ENCODE data around the gene PC. TPM values are rescaled to one million over a fixed set of nuclear protein-coding genes. Genes with fewer than 3 reads are reported as not detected.
"Not testable (repeated sequence)": the region's sequence is repeated elsewhere in the genome, so short reads cannot be mapped to it uniquely, and the experiment has no call there.

Gene PC
- total RNA-seq, 2 donors from 2014 or later = 9.1 to 12.7 TPM

GRCh38 chr11:66844496-66845142 is 113.6 kb downstream of the PC start:
- no peaks in the 10 kb centered on the region for H3K9me3 Mint-ChIP-seq

GRCh38 chr11:66843776-66844495 is 114.2 kb downstream of the PC start:
- no peaks in the 10 kb centered on the region for H3K27me3 Mint-ChIP-seq (ENCODE audit: low read depth)
- H3K9me3 Mint-ChIP-seq = no peaks in the 10 kb centered on the region
- H3K4me1 Mint-ChIP-seq (ENCODE audit: low read depth) = peaks cover 52% of the 10 kb centered on the region
- H3K36me3 Mint-ChIP-seq (ENCODE audit: insufficient read depth in 2 of 2) = peaks cover 7 to 8% of the 10 kb centered on the region in 2 donors
- peak overlapping the region; percentile 96 for H3K27ac Mint-ChIP-seq
- no peak for DNase-seq
- peak overlapping the region; percentile 93 to 96 for H3K4me3 Mint-ChIP-seq
- ATAC-seq (replicated peaks in 1 of 2) = no peak

More at GRCh38 chr11:66844496-66845142, 113.6 kb downstream of the PC start:
- H3K4me1 Mint-ChIP-seq (ENCODE audit: low read depth) = peaks cover 45% of the 10 kb centered on the region
- H3K27ac Mint-ChIP-seq = peak overlapping the region; percentile 96
- H3K27me3 Mint-ChIP-seq (ENCODE audit: low read depth) = no peaks in the 10 kb centered on the region
- peak overlapping the region; percentile 93 to 96 for H3K4me3 Mint-ChIP-seq
- ATAC-seq (replicated peaks in 1 of 2) (no peak), DNase-seq (no peak)
- H3K36me3 Mint-ChIP-seq (ENCODE audit: insufficient read depth in 2 of 2) = peaks cover 7 to 8% of the 10 kb centered on the region in 2 donors

GRCh38 chr11:66842896-66843775 is 115.0 kb downstream of the PC start, which contains the start of gene RCE1:
RCE1 (plus strand) TSS chr11:66843441; CDS start chr11:66843456, 15 bp downstream.
- Mint-ChIP-seq H3K4me1 (ENCODE audit: low read depth) (peaks cover 53% of the 10 kb centered on the region), H3K27me3 (ENCODE audit: low read depth) (no peaks in the 10 kb centered on the region), H3K36me3 (ENCODE audit: insufficient read depth in 2 of 2) (peaks cover 7 to 8% of the 10 kb centered on the region in 2 donors)

GRCh38 chr11:66842501-66842895 is 115.7 kb downstream of the PC start:
- DNase-seq = no peak
- Mint-ChIP-seq H3K27ac (peak overlapping the region; percentile 71), H3K36me3 (ENCODE audit: insufficient read depth in 2 of 2) (peaks cover 7 to 8% of the 10 kb centered on the region in 2 donors), H3K4me1 (ENCODE audit: low read depth) (peaks cover 53% of the 10 kb centered on the region), H3K9me3 (no peaks in the 10 kb centered on the region), H3K27me3 (ENCODE audit: low read depth) (no peaks in the 10 kb centered on the region), H3K4me3 (peak overlapping the region; percentile 93 to 96)
- ATAC-seq (replicated peaks in 1 of 2) = no peak

More at GRCh38 chr11:66842896-66843775, 115.0 kb downstream of the PC start, which contains the start of gene RCE1:
- ATAC-seq (replicated peaks in 1 of 2) = peak; percentile 94 to 95
- Mint-ChIP-seq H3K4me3 (peak within 1 kb of the TSS; percentile 93 to 96), H3K27ac (peak within 1 kb of the TSS; percentile 96), H3K9me3 (no peaks in the 10 kb centered on the region)
- DNase-seq = peak; percentile 92 to 95

GRCh38 chr11:66841861-66842260 is 116.3 kb downstream of the PC start:
- peaks cover 7 to 8% of the 10 kb centered on the region in 2 donors for H3K36me3 Mint-ChIP-seq (ENCODE audit: insufficient read depth in 2 of 2)
- H3K27ac Mint-ChIP-seq = peak overlapping the region; percentile 71
- ATAC-seq (replicated peaks in 1 of 2) = no peak

GRCh38 chr11:66840317-66841091 is 117.7 kb downstream of the PC start:
- no peak for DNase-seq
- Mint-ChIP-seq H3K4me3 (peak overlapping the region; percentile 56 to 96), H3K36me3 (ENCODE audit: insufficient read depth in 2 of 2) (peaks cover 7 to 8% of the 10 kb centered on the region in 2 donors), H3K27me3 (ENCODE audit: low read depth) (no peaks in the 10 kb centered on the region), H3K4me1 (ENCODE audit: low read depth) (peaks cover 53% of the 10 kb centered on the region), H3K27ac (peak overlapping the region; percentile 71), H3K9me3 (no peaks in the 10 kb centered on the region)
- ATAC-seq (replicated peaks in 1 of 2) = no peak

More at GRCh38 chr11:66841861-66842260, 116.3 kb downstream of the PC start:
- H3K9me3 Mint-ChIP-seq = no peaks in the 10 kb centered on the region
- H3K27me3 Mint-ChIP-seq (ENCODE audit: low read depth) = no peaks in the 10 kb centered on the region
- H3K4me3 Mint-ChIP-seq = peak overlapping the region; percentile 93 to 96
- no peak for DNase-seq
- H3K4me1 Mint-ChIP-seq (ENCODE audit: low read depth) = peaks cover 53% of the 10 kb centered on the region

- Mint-ChIP-seq H3K9me3 (no peaks in the 10 kb centered on the region), H3K4me3 (no peak overlapping the region), H3K27ac (no peak overlapping the region), H3K4me1 (ENCODE audit: low read depth) (peaks cover 21% of the 10 kb centered on the region), H3K36me3 (ENCODE audit: insufficient read depth in 2 of 2) (peaks cover 0 to 3% of the 10 kb centered on the region in 2 donors), H3K27me3 (ENCODE audit: low read depth) (no peaks in the 10 kb centered on the region)
- DNase-seq (no peak), ATAC-seq (replicated peaks in 1 of 2) (no peak)
Observed at GRCh38 chr11:66835768-66836405, 122.3 kb downstream of the PC start.

GRCh38 chr11:66834943-66835342 is 123.2 kb downstream of the PC start:
- H3K27ac Mint-ChIP-seq = no peak overlapping the region

GRCh38 chr11:66834539-66834845 is 123.7 kb downstream of the PC start:
- Mint-ChIP-seq H3K27ac (peak overlapping the region; percentile 31), H3K4me3 (no peak overlapping the region), H3K36me3 (ENCODE audit: insufficient read depth in 2 of 2) (no peaks in the 10 kb centered on the region), H3K27me3 (ENCODE audit: low read depth) (no peaks in the 10 kb centered on the region), H3K9me3 (no peaks in the 10 kb centered on the region), H3K4me1 (ENCODE audit: low read depth) (peaks cover 7% of the 10 kb centered on the region)
- DNase-seq (no peak), ATAC-seq (replicated peaks in 1 of 2) (no peak)

More at GRCh38 chr11:66834943-66835342, 123.2 kb downstream of the PC start:
- H3K4me1 Mint-ChIP-seq (ENCODE audit: low read depth) = peaks cover 11% of the 10 kb centered on the region
- H3K9me3 Mint-ChIP-seq = no peaks in the 10 kb centered on the region
- no peaks in the 10 kb centered on the region for H3K27me3 Mint-ChIP-seq (ENCODE audit: low read depth)
- no peak overlapping the region for H3K4me3 Mint-ChIP-seq
- H3K36me3 Mint-ChIP-seq (ENCODE audit: insufficient read depth in 2 of 2) = no peaks in the 10 kb centered on the region
- ATAC-seq (replicated peaks in 1 of 2) = no peak
- DNase-seq = no peak

GRCh38 chr11:66824573-66824972 is 133.6 kb downstream of the PC start:
- ATAC-seq (replicated peaks in 1 of 2); H3K27ac Mint-ChIP-seq; DNase-seq; H3K4me3 Mint-ChIP-seq; H3K27me3 Mint-ChIP-seq (ENCODE audit: low read depth); H3K9me3 Mint-ChIP-seq; H3K4me1 Mint-ChIP-seq (ENCODE audit: low read depth); H3K36me3 Mint-ChIP-seq (ENCODE audit: insufficient read depth in 2 of 2): not testable (repeated sequence)

- no peaks in the 10 kb centered on the region for H3K27me3 Mint-ChIP-seq (ENCODE audit: low read depth)
- no peaks in the 10 kb centered on the region for H3K9me3 Mint-ChIP-seq
- DNase-seq (no peak), ATAC-seq (replicated peaks in 1 of 2) (no peak)
- no peaks in the 10 kb centered on the region for H3K4me1 Mint-ChIP-seq (ENCODE audit: low read depth)
- H3K36me3 Mint-ChIP-seq (ENCODE audit: insufficient read depth in 2 of 2) = no peaks in the 10 kb centered on the region
- H3K4me3 Mint-ChIP-seq = no peak overlapping the region
- H3K27ac Mint-ChIP-seq = peak overlapping the region; percentile 35
Observed at GRCh38 chr11:66823700-66824099, 134.5 kb downstream of the PC start.

- no peaks in the 10 kb centered on the region for H3K27me3 Mint-ChIP-seq (ENCODE audit: low read depth)
- peaks cover 2% of the 10 kb centered on the region for H3K4me1 Mint-ChIP-seq (ENCODE audit: low read depth)
Observed at GRCh38 chr11:66820901-66821300, 137.3 kb downstream of the PC start.

More at GRCh38 chr11:66820901-66821300, 137.3 kb downstream of the PC start:
- ATAC-seq (replicated peaks in 1 of 2) (no peak), DNase-seq (no peak)
- Mint-ChIP-seq H3K9me3 (no peaks in the 10 kb centered on the region), H3K36me3 (ENCODE audit: insufficient read depth in 2 of 2) (no peaks in the 10 kb centered on the region), H3K27ac (no peak overlapping the region), H3K4me3 (no peak overlapping the region)
